HG03139 (cell line): ENCODE data around the gene GSTM2.

Source experiments
- ATAC-seq: cut with Tn5 transposase; IDR thresholded peaks from one replicate; pipeline ENCODE4 v1.9.1; 2021; ENCODE audit not compliant: unreplicated experiment

GSTM2 gene

GRCh38 chr1:109667452-109668122 is at the start of gene GSTM2:
TSS of gene GSTM2 (plus strand) at chr1:109668057. CDS start at chr1:109668116, 59 bp downstream.
- peak; percentile 91 for ATAC-seq

DNA sequence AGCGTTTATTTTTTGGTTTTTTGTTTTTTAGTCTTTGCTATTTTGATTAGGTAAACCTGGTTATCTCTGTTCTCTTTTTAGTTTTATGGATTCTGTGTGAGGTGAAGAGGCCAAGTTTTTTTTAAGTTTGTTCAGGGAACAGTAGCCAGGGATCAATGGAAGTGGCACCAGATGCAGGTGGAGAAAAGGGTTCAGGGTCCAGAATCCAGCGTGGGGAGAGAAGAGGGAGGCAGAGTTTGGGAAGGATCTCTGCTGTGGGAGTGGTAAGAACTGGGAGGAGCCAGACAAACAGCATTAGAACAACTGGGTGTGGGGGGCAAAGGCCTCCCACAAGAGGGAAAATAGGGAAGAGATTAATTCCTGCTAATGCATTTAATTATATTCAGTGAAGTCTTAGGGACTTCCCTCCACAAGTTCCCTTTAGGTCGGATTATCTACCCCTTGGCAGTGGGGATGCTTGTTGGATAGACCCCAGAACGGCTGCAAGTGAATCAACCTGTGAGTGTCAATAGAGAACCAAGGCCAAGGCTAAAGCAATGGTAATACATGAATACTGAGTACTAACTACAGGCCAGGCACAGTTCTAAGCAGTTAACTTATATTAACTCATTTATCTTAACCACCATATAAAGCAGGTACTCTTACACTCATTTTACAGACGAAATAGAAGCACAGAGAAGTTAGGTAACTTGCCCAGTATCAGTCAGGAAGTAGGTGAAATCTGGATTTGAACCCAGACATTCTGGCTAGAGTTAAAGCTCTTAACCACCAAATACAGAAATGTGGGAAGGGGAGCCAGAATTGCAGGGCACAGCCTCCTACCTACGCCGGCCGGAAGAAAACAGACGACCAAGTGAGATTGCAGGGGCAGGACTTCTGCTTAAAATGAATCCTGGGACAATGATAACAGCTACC is 48.9 kb upstream of the GSTM2 start:
- no peak for ATAC-seq

- ATAC-seq = no peak
Observed at GRCh38 chr1:109619576-109620400, 48.1 kb upstream of the GSTM2 start, which contains the start of the genes AMPD2 and GNAT2. TSS of gene AMPD2 (plus strand) at chr1:109619837. CDS start at chr1:109621176, 1,339 bp downstream. TSS of gene GNAT2 (minus strand) at chr1:109619616. CDS start at chr1:109612870, 6,746 bp downstream.

- ATAC-seq = no peak
Observed at GRCh38 chr1:109620401-109620791, 47.5 kb upstream of the GSTM2 start.

DNA sequence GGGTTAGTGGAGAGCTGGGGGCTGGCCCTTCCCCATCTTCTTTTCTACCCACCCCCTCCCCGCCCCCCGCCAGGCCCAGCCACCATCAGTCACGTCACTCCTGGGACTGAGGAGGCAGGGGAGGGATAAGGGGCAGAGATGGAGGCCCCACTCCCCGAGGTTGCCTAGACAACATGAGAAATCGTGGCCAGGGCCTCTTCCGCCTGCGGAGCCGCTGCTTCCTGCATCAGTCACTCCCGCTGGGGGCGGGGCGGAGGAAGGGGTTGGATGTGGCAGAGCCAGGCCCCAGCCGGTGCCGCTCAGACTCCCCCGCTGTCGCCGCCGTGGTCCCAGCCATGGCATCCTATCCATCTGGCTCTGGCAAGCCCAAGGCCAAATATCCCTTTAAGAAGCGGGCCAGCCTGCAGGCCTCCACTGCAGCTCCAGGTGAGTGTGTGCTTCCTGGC is 47.0 kb upstream of the GSTM2 start:
- peak; percentile 70 for ATAC-seq

DNA sequence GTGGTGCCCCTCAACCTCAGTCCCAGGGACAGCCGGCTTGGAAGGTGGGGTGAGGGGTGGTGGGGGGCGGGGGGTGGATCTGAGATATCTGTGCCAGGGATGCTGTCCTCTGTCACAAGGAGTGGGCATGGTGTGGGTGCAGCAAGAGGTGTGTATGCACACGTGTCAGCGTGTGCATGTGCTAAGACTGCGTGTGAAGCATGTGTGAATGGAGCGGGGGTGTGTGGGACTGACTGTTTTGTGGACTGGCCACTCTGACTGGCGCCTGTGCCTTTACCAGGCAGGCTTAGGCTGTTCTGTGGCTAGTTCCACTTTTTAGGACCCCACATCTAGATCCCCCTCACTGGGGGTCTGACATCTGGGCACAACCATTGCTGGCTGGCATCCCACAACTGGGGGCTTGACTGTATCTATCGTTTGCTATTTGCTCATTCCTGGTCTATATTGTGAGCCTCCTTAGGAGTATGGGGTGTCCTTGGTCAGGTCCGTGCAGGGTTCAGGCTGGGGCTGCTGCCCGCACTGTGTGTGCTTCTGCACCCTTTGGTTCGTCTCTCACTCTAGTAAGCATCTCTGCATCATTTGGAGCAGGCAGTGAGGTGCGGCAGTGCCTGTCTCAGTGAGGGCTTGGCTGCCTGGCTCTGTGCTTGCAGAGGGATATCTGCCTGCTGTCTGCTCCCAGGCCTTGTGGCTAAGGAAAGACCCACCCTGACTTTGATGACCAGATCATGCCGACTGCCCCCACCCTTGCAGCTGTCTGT is 46.3 kb upstream of the GSTM2 start:
- no peak for ATAC-seq

DNA sequence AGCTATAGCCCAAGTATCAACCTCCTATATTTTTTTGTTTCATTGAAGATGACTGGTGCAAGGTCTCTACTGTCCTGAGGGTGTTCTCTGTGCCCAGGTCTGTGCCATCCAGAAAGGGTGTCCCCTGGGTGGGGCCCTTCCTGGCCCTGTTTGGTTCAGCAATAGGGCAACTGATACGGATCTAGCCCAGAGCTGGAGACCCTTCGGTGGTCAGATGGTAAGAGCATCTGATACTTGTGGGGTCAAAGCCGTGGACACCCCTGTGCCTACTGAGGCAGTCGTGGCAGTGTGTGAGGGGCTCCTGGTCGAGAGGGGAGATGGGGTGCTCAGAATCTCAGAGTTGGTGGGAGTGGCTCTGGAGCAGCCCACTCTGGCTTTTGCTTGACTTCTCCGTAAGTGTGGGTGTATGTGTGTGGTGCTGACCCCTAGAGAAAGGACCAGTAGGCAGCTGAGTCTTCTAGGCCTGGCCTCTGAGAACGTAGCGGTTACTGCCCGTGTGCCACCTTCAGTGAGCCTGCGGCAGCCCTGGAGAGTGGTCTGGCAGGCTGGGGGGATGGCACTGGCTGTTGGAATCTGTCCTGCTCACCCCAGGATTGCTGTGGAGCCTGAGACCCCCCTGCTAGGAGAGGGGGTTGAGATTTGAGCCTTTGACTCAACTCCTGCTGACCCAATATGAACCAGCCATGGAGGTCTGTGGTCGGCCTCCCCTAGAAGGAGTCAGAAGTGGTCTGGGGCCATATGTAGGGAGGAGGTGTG is 45.5 kb upstream of the GSTM2 start:
- ATAC-seq = no peak

DNA sequence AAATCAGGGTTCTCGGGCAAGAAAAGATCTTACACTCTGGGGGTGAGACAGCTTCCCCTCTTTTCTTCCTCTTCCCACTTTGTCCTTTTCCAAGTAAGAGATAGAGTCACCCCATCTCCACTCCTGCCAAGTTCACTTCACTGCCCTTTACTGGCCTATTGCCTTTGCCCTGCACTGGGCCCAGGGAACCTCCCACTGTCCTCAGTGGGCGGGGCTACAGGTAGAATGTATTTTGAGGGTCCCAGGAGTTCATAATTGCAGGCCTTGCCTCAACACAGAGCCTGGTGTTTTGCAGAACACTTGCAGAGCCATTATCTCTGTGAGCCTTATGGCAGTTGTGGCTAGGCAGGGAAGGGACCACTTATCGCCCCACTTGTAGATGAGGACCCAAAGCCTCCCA is 45.0 kb upstream of the GSTM2 start:
- no peak for ATAC-seq

DNA sequence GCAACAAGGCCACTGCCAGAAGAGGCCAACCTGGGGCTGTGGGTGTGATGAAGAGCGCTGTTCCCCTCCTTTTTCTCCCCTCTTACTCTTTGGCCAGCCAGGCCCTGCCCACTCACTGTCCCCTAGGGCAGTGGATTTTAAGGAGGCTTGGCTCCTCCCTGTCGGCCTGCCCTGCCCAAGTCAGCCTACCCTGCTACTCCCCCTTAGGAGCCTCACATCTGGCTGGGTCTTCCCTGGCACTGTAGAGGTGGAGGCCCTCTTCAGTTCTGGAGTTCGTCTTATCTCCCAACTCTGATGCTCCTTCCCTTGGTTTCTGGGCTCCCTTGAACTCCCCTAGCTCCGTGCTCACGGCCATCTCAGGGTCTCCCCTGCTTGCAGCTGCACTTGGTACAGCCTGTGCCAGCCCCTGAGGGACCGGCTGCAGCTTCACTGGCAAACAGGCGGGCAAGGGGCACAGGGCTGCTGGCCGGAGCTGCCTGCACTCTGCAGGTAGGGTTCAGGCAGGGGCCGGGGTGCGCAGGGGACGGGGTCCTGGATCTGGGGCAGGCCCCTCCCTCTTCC is 44.2 kb upstream of the GSTM2 start:
- ATAC-seq = no peak

DNA sequence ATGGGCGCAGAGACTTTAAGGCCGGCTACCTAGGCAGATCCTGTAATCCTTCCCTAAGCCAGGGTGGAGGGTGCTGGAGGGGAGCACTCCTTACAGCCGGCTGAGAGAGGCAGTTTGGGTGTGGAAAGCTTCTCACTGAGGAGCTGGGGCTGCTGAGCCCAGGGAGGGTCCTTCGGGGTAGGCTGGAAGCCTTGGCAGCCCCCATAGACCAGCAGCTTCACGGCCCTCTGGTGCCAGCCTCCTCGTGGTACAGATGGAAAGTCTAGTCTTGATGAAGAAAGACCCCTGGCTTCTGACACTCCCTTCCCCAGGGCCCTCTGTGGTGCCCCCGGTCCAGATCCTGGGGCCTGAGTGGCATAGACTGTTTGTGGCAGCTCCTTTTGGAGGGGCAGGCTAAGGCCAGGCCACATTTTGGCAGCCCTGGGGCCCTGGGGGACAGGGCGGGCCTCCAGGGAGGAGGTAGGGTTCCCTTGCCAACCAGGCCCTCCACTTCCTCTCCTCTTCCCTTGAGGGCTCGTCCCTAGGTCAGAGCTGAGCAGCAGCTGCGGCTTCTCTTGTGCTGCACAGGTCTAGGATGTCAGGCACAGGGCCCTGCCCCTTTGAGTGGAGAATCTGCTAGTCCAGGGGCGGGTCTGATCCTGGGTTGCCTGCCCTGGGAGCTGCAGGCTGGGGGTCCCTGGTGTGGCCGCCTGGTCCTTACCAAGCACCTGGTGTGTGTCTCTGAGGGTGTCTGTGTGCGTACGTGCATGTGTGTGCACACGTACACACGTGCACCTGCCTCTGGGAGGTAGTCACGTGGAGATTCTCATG is 43.5 kb upstream of the GSTM2 start:
- ATAC-seq = no peak

GRCh38 chr1:109625176-109625575 is 42.7 kb upstream of the GSTM2 start:
- no peak for ATAC-seq

DNA sequence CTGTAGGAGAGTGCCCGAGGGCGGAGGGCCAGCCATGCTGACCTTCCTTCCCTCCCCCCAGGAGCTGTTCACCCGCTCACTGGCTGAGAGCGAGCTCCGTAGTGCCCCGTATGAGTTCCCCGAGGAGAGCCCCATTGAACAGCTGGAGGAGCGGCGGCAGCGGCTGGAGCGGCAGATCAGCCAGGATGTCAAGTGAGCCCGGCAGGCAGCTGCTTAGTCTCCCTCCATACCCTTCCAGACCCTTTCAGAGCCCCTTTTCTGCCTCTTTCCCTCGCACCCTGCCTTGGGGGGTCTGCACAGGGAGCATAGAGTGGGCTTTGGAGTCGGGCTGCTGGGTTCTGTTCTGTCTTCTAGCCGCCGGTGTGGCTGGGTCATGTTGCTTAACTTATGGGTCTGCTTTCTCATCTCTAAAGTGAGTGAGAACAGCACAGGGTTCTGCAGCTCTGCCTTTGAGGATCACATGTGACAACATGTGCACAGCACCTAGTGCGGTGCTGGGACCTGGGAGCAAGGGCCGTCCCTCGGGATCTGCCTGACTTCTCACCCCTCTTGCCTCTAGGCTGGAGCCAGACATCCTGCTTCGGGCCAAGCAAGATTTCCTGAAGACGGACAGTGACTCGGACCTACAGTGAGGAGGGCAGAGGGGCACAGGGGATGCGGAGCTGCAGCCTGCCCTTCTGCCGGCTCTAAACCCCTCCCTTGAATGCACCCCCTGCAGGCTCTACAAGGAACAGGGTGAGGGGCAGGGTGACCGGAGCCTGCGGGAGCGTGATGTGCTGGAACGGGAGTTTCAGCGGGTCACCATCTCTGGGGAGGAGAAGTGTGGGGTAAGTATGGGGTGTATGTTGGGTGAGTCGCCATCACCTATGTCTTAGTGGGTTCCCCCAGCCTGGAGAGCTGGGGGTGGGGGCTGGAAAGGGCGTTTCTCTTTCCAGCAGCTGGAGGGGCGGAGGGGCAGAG is 42.0 kb upstream of the GSTM2 start:
- ATAC-seq = no peak

DNA sequence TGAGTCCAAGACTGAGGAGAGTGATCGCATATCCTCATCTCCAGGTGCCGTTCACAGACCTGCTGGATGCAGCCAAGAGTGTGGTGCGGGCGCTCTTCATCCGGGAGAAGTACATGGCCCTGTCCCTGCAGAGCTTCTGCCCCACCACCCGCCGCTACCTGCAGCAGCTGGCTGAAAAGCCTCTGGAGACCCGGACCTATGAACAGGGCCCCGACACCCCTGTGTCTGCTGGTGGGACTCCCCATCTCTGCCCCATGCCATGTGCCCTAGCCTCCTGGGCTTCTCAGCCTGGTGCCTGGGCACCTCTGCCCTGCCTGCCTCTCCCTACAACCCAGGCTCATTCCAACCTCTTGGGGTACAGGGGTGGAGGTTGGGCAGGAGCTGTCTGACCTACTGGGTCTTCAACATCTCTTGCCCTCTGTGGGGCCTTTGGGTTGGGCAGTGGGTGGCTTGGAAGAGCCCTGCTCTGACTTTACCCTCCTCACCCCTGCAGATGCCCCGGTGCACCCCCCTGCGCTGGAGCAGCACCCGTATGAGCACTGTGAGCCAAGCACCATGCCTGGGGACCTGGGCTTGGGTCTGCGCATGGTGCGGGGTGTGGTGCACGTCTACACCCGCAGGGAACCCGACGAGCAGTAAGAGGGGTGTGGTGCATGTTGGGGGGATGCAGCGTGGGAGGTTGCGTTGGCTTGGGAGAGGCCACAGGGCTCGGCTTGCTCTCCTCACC is 41.0 kb upstream of the GSTM2 start:
- no peak for ATAC-seq

- ATAC-seq = no peak
Observed at GRCh38 chr1:109627692-109628399, 40.0 kb upstream of the GSTM2 start.

GRCh38 chr1:109628540-109629321 is 39.1 kb upstream of the GSTM2 start:
- no peak for ATAC-seq
